HTR-8/SVneo (cell line): ENCODE results near the gene HUNK.
A peak's percentile ranks its signal among the peaks of the same experiment; 100 is the strongest.

Source experiments
- DNase-seq: peaks from one replicate; pipeline ENCODE4 v3.0.0; 2011; ENCODE audit warnings: low spot score, mixed read lengths; ENCODE audit not compliant: insufficient read length
- FAIRE-seq: peaks from 2 replicates; lab custom pipeline; 2011; peaks lifted over from hg19 to GRCh38; lab: Jason Lieb, UNC

HUNK gene

GRCh38 chr21:31988492-31989290 is 115.9 kb downstream of the HUNK start:
- no peak for DNase-seq
- FAIRE-seq = no peak

GRCh38 chr21:31991356-31992331 is 118.8 kb downstream of the HUNK start:
- DNase-seq (no peak), FAIRE-seq (no peak)

GRCh38 chr21:31992391-31992790 is 119.6 kb downstream of the HUNK start:
- DNase-seq (no peak), FAIRE-seq (no peak)

- no peak for FAIRE-seq
- DNase-seq = no peak
Observed at GRCh38 chr21:31993826-31994825, 121.3 kb downstream of the HUNK start.

GRCh38 chr21:31997191-31997590 is 124.4 kb downstream of the HUNK start:
- DNase-seq = no peak
- FAIRE-seq = no peak

GRCh38 chr21:31999810-32000468 is 127.1 kb downstream of the HUNK start:
- DNase-seq (no peak), FAIRE-seq (no peak)

GRCh38 chr21:32001390-32001789 is 128.6 kb downstream of the HUNK start:
- no peak for FAIRE-seq
- DNase-seq = no peak

GRCh38 chr21:32003411-32003810 is 130.6 kb downstream of the HUNK start:
- no peak for FAIRE-seq

GRCh38 chr21:32004291-32004690 is 131.5 kb downstream of the HUNK start:
- FAIRE-seq (no peak), DNase-seq (no peak)

More at GRCh38 chr21:32003411-32003810, 130.6 kb downstream of the HUNK start:
- DNase-seq = no peak

- peak; percentile 18 for DNase-seq
Observed at GRCh38 chr21:32007456-32007855, 134.6 kb downstream of the HUNK start.

GRCh38 chr21:32008714-32009113 is 135.9 kb downstream of the HUNK start:
- FAIRE-seq (peak; percentile 4), DNase-seq (no peak)

More at GRCh38 chr21:32007456-32007855, 134.6 kb downstream of the HUNK start:
- FAIRE-seq = no peak

GRCh38 chr21:32009263-32009662 is 136.4 kb downstream of the HUNK start:
- DNase-seq (no peak), FAIRE-seq (no peak)

GRCh38 chr21:32015461-32016139 is 142.8 kb downstream of the HUNK start:
- FAIRE-seq (no peak), DNase-seq (no peak)

GRCh38 chr21:32018381-32018780 is 145.6 kb downstream of the HUNK start:
- DNase-seq (no peak), FAIRE-seq (no peak)

- no peak for DNase-seq
- FAIRE-seq = no peak
Observed at GRCh38 chr21:32020564-32020963, 147.7 kb downstream of the HUNK start.

- DNase-seq (no peak), FAIRE-seq (no peak)
Observed at GRCh38 chr21:32021319-32021994, 148.6 kb downstream of the HUNK start.

- DNase-seq (no peak), FAIRE-seq (no peak)
Observed at GRCh38 chr21:32022146-32022545, 149.3 kb downstream of the HUNK start.

GRCh38 chr21:32030146-32030652 is 157.4 kb downstream of the HUNK start:
- no peak for FAIRE-seq
- DNase-seq = no peak
